Ramos (cell line): ENCODE measurements around the gene PTPRU.
"Not testable (repeated sequence)": the region's sequence is repeated elsewhere in the genome, so short reads cannot be mapped to it uniquely, and the experiment has no call there.

Experiments used
- in situ Hi-C: fragments of 300-500 bp; cut with MboI; formaldehyde crosslinking; loops from one replicate; pipeline ENCODE4 v1.14.3; 2022; ENCODE audit warnings: low sequenced_read_pairs; ENCODE audit not compliant: unreplicated experiment

PTPRU gene

GRCh38 chr1:29284286-29284960 is 48.1 kb downstream of the PTPRU start:
- in situ Hi-C loops, result no loop called here

GRCh38 chr1:29284961-29285560 is 48.7 kb downstream of the PTPRU start:
- in situ Hi-C loops, result no loop called here

DNA sequence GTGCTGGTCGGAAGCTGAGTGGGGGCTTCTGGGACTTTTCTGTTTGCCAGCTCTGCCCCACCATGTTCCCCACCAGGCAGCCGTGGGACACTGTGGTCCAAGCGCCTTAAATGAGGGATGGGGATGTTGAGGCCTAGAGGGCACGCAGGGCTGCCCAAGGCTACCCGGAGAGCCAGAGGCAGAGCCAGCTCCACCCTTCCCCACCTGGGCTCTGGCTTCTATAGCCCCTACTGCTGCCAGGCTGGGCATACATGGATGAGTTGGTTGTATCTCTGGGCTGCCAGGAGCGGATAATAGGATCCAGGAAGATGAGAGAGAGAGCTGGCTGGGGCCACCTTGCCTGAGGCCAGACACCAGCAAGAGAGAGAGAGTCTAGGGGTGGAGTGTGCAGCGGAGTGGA is 49.4 kb downstream of the PTPRU start:
- in situ Hi-C loops, result no loop called here

GRCh38 chr1:29286194-29286767 is 50.0 kb downstream of the PTPRU start:
- in situ Hi-C loops, result no loop called here

DNA sequence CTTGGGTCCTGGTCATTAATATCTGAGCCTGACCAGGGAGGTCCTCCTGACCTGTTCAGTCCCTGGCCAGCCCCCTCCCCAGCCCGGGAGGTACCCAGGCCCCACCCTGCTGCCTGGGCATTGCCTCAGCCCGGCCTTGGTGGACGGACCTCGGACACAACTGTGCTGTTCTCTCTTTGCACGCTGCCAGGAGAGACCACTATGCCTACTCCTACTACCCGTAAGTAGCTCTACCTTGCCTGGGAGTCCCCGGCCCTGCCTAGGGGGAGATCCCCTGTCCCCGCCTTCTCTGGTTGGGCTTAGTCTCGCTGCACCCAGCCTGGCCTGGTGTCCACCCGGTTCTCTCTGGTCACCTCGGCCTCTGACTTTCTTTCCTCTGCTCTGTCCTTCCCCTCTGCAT is 53.2 kb downstream of the PTPRU start:
- in situ Hi-C loops, result no loop called here

- in situ Hi-C loops, result no loop called here
Observed at GRCh38 chr1:29290414-29290985, 54.2 kb downstream of the PTPRU start.

DNA sequence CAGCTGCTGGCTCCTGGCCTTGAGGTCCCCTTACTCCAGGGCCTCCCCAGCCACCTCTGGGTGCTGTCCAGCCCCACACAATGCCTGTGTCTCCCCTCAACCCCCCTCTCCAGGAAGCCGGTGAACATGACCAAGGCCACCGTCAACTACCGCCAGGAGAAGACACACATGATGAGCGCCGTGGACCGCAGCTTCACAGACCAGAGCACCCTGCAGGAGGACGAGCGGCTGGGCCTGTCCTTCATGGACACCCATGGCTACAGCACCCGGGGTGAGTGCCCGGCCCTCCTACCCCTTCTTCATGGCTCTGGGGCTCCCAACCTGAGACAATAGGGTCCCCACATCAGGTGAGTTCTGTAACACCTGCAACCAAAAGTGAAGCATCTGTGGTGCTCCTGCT is 55.4 kb downstream of the PTPRU start:
- in situ Hi-C loops, result no loop called here

DNA sequence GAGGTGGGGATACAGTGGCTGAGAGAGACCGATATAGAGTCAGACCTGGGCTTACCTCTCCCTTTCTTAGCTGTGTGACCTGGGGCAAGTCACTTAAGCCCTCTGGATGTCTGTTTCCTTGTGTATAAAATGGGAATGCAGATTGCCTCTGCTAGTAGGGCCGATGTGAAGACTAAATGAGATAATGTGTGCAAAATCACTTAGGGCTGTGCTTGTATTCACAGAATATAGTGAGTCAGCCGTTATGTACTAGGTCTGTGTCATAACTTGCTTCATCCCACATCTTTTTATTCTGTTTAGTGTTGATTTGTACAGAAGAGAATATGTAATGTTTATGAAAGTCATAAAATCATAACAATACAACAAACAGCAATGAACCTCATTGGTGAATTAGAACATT is 56.0 kb downstream of the PTPRU start:
- in situ Hi-C loops, result no loop called here

GRCh38 chr1:29297450-29297849 is 61.1 kb downstream of the PTPRU start:
- in situ Hi-C loops, result no loop called here

DNA sequence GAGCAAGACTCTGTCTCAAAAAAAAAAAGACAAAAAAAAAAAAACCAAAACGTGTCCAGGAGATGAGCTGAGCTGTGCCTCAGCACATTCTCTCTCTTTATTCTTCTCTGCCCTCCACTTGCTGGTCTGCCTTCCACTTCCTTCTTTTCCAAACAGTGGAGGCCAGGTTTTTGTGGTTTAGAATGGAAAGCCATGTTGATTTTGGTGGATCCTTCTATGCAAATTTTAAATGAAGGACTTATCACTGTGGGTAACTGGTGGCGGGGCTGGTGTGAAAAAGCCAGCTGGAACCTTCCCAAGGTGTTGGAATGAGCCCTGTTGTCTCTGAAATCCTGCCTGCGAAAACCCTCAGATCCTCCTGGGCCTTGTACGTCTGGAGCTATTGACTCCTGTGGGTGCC is 61.9 kb downstream of the PTPRU start:
- in situ Hi-C loops, result no loop called here

GRCh38 chr1:29299446-29299845 is 63.1 kb downstream of the PTPRU start:
- in situ Hi-C loops, result no loop called here

- in situ Hi-C loops, result not testable (repeated sequence)
Observed at GRCh38 chr1:29301732-29302131, 65.4 kb downstream of the PTPRU start.

DNA sequence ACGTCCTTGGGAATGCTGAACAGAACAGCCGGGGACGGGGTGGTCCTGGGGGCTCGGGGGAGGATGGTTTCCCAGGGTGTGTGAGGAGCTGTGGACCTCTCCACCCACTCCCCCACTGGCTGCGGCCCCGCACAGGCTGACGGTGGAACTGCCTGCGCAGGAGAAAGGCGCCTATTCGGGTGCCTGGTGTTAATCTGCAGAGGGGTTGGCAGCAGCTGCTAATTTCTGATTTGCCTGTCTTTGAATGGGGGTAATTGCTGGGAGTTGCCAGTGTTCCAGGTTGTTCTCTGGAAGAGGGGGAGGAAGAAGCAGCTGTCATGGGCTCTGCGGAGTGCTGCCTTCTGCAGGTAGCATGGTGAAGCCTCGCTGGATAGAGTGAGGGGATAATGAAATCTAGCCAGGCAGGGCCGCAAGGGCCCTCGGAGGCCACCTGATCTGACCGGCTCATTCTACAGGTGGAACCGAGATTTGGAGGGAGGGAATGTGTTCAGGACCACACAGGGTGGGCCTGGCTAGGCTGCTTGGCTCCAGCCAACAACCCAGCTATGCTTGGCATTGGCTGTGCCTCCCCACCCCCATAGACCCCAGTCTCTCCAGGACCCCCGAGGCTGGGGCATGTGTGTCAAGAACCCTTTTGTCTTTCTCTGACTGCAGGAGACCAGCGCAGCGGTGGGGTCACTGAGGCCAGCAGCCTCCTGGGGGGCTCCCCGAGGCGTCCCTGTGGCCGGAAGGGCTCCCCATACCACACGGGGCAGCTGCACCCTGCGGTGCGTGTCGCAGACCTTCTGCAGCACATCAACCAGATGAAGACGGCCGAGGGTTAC is 67.1 kb downstream of the PTPRU start:
- in situ Hi-C loops, result no loop called here

GRCh38 chr1:29304025-29304684 is 67.8 kb downstream of the PTPRU start:
- in situ Hi-C loops, result no loop called here

- in situ Hi-C loops, result no loop called here
Observed at GRCh38 chr1:29305943-29306342, 69.6 kb downstream of the PTPRU start.

DNA sequence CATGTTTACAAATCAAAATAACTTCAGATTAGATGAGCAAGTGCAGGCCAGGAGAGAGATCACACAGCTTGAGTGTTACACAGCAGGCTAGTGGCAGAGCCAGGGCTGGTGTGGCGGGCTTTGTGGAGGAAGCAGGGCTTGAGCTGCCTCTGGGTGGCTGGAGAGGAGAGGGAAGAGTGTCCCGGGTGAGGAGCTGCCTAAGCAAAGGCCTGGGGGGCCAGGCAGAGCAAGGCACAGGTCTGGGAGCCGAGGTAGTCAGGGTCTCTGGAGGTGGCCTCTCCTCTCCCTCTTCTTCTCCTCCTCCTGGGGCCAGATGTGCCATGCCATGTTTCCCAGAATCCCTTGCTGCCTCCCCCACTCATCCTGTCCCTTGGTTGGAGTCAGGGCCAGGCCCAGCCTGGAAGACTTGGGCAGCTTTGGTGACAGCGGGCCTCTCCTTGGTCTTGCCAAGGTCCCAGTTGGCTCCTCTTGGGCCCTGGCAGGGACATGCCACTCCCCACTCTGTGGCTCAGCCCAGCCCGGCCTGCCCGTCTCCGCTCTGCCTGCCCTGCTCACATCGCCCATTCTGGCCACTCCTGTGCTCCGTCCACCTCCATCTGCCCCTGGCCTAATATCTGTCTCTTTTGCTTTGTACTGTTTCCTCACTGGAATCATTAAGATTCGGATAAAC is 70.3 kb downstream of the PTPRU start:
- in situ Hi-C loops, result no loop called here

DNA sequence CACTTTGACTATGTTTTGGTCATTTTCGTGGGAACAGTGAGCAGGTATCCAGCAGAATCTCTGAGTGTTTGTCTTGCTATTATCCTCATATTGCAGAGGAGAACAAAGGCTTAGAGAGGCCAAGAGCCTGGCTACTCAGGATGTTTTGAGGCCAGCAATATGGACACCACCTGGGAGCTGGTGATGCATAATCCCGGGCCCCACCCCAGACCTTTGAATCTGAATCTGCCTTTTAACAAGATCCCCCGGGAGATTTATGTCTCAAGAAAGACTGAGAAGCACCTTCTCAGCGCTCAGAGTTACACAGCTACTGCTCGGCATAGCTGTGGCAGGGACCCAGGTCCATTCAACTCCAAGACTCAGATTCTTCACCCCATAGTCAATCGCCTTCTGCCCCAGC is 72.8 kb downstream of the PTPRU start:
- in situ Hi-C loops, result no loop called here

- in situ Hi-C loops, result no loop called here
Observed at GRCh38 chr1:29309621-29310020, 73.3 kb downstream of the PTPRU start.

- in situ Hi-C loops, result no loop called here
Observed at GRCh38 chr1:29310616-29311180, 74.4 kb downstream of the PTPRU start.
